PFSK-1 (cell line): Measurements from ENCODE around the gene CXXC5.

Experiments used
- POLR2AphosphoS5 ChIP-seq: IDR thresholded peaks from 2 replicates; pipeline ENCODE4 v1.6.1; 2012; ENCODE audit warnings: low read depth, mild to moderate bottlenecking, control low read depth, low read length, moderate library complexity
- REST ChIP-seq, 2 experiments: IDR thresholded peaks; 2 replicates each; pipeline versions ENCODE4 v1.6.1 to v1.8.0; 2011 to 2012; ENCODE audit warnings: low read depth in 2 of 2, low read length in 2 of 2, control low read depth in 1 of 2, inconsistent platforms in 1 of 2, mild to moderate bottlenecking in 1 of 2, moderate library complexity in 1 of 2; ENCODE audit not compliant: insufficient read depth in 1 of 2
- SIN3A ChIP-seq: IDR thresholded peaks from 2 replicates; pipeline ENCODE4 v1.6.1; 2012; ENCODE audit warnings: mild to moderate bottlenecking, low read length, moderate library complexity, borderline replicate concordance; ENCODE audit not compliant: insufficient read depth

- TF ChIP-seq SIN3A (no peak), POLR2AphosphoS5 (no peak), REST (IDR thresholded peaks at IDR 0.05; ENCODE audit: insufficient read depth in 1 of 2, low read depth in 2 of 2, low read length in 2 of 2) (no peak)
Observed at GRCh38 chr5:139638736-139639618, 9.2 kb upstream of the CXXC5 start.
